Ishikawa (cell line): ENCODE results near the gene NOXO1.
A peak's percentile ranks its signal among the peaks of the same experiment; 100 is the strongest.

Source experiments
- CEBPB ChIP-seq: IDR thresholded peaks from 2 replicates; pipeline ENCODE4 v1.6.1; 2012
- EGR1 ChIP-seq: IDR thresholded peaks from 2 replicates; pipeline ENCODE4 v1.6.1; 2012
- FOXM1 ChIP-seq: IDR thresholded peaks from 2 replicates; pipeline ENCODE4 v1.6.1; 2012; ENCODE audit warnings: low read depth, borderline replicate concordance
- NFIC ChIP-seq: IDR thresholded peaks from 2 replicates; pipeline ENCODE4 v1.6.1; 2012
- RAD21 ChIP-seq: IDR thresholded peaks from 2 replicates; pipeline ENCODE4 v1.6.1; 2012; ENCODE audit warnings: low read depth
- TAF1 ChIP-seq: IDR thresholded peaks from 2 replicates; pipeline ENCODE4 v1.6.1; 2012; ENCODE audit warnings: low read depth, mild to moderate bottlenecking
- TEAD4 ChIP-seq: IDR thresholded peaks from 2 replicates; pipeline ENCODE4 v1.6.1; 2012
- USF1 ChIP-seq: IDR thresholded peaks from 2 replicates; pipeline ENCODE4 v1.6.1; 2012
- YY1 ChIP-seq: IDR thresholded peaks from 2 replicates; pipeline ENCODE4 v1.6.1; 2012; ENCODE audit warnings: low read depth
- ZBTB7A ChIP-seq: IDR thresholded peaks from 2 replicates; pipeline ENCODE4 v1.6.1; 2012; ENCODE audit warnings: low read depth
- TF ChIP-seq, protein P1 (sequence below): IDR thresholded peaks from 2 replicates; pipeline ENCODE4 v1.6.1; 2012; ENCODE audit warnings: low read depth, mild to moderate bottlenecking
- TF ChIP-seq, protein P2 (sequence below): IDR thresholded peaks from 2 replicates; pipeline ENCODE4 v1.6.1; 2012

DNA sequence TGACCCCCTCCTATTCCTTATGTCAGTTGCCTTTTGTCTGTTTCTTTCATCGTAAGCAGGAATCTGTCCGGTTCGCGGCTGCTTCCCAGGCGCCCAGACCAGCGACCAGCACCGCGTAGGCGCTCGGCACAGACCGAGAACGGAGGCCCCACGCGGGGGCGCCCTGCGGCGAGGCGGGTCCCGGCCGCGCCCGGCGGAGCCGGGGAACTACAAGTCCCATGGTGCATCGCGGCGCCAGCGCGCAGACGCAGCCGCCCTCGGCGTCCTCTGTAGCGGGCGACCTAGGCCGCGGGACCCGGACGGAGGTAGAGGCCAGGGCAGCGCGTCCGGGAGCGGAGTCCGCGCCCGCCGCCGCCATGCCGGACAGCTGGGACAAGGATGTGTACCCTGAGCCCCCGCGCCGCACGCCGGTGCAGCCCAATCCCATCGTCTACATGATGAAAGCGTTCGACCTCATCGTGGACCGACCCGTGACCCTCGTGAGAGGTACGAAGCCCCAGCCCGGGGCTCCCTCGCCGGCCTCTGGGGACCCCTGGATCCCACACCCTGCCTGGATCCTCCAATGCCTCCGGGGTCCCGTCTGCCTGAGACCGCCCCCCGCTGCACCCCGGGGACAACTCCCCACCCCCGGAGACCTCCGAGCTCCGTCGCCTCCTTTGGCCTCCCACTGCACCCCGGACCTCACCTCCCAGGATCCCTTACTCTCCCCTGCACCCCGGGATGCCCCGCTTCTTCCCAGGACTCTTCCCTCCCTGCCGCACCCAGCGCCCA, 21.8 kb downstream of the NOXO1 start, which contains the start of gene NDUFB10:
- TF ChIP-seq, protein P1, sequence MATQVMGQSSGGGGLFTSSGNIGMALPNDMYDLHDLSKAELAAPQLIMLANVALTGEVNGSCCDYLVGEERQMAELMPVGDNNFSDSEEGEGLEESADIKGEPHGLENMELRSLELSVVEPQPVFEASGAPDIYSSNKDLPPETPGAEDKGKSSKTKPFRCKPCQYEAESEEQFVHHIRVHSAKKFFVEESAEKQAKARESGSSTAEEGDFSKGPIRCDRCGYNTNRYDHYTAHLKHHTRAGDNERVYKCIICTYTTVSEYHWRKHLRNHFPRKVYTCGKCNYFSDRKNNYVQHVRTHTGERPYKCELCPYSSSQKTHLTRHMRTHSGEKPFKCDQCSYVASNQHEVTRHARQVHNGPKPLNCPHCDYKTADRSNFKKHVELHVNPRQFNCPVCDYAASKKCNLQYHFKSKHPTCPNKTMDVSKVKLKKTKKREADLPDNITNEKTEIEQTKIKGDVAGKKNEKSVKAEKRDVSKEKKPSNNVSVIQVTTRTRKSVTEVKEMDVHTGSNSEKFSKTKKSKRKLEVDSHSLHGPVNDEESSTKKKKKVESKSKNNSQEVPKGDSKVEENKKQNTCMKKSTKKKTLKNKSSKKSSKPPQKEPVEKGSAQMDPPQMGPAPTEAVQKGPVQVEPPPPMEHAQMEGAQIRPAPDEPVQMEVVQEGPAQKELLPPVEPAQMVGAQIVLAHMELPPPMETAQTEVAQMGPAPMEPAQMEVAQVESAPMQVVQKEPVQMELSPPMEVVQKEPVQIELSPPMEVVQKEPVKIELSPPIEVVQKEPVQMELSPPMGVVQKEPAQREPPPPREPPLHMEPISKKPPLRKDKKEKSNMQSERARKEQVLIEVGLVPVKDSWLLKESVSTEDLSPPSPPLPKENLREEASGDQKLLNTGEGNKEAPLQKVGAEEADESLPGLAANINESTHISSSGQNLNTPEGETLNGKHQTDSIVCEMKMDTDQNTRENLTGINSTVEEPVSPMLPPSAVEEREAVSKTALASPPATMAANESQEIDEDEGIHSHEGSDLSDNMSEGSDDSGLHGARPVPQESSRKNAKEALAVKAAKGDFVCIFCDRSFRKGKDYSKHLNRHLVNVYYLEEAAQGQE, result no peak
- TF ChIP-seq YY1 (peak; percentile 80), RAD21 (no peak), FOXM1 (no peak), TAF1 (peak; percentile 83), ZBTB7A (peak; percentile 68; the same call in 1 of the 2 replicates), EGR1 (no peak), NFIC (no peak), TEAD4 (no peak), CEBPB (no peak), USF1 (no peak; the same call in 1 of the 2 replicates)
- TF ChIP-seq, protein P2, sequence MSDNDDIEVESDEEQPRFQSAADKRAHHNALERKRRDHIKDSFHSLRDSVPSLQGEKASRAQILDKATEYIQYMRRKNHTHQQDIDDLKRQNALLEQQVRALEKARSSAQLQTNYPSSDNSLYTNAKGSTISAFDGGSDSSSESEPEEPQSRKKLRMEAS, result peak; percentile 68; the same call in 1 of the 2 replicates
